NB4 (cell line): ENCODE measurements around the gene ALPP.

ENCODE experiments used
- MYC ChIP-seq: IDR thresholded peaks from 2 replicates; pipeline ENCODE4 v1.6.1; 2011; ENCODE audit warnings: low read depth, low read length
- POLR2A ChIP-seq: IDR thresholded peaks from 2 replicates; pipeline ENCODE4 v1.6.1; 2011; ENCODE audit warnings: mild to moderate bottlenecking; ENCODE audit not compliant: insufficient read length; ENCODE audit errors: extremely low read depth
- TF ChIP-seq, protein P1 (sequence below): IDR thresholded peaks from one replicate; pipeline ENCODE4 v1.5.1; 2012; ENCODE audit warnings: low read depth, low read length
- TF ChIP-seq, protein P2 (sequence below): IDR thresholded peaks from 2 replicates; pipeline ENCODE4 v1.6.1; 2011; ENCODE audit warnings: low read depth, low read length

DNA sequence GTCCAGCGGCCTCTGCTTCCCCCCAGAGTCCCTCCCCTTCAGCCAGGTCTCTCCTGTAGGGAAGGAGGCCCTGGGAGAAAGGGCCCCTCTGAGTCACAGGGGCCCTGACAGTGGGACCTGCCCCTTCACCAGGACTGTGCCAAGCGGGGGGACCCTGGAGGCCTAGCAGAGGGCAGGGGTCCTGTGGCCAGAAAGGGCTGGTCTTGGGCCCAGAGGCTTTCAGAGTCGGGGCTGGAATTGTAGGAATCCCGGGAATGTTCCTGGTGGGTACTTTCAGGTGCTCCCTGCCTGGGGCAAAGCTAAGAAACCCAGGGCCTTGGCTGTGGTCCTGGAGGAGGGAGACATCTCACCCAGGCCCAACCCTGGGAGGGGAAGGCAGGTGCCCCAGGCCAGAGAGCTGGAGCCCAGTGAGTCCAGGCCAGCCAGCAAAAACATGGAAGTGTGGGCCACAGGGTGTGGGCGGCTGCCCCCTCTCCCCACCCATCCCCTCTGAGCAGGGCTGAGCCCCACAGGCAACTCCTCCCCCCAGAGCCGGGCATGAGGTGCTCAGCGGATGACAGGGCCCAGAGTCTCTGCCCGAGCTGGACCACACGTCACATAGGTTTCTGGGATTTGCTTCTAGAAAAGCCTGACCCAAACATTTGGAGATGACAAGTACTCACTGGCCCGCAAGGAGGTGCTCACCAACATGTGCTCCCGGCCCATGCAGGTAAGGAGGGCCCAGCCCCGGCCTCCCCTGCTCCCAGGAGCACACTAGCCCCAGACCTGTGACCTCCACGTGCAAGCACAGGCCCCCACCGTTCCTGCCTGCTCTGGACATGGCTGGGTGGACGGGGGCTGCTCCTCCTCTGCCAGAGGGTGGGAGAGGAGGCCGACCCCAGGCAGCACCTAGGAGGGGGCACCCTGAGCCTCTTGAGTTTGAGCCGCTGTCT lies 48.2 kb upstream of the ALPP start:
- no peak for TF ChIP-seq POLR2A
- TF ChIP-seq, protein P1, sequence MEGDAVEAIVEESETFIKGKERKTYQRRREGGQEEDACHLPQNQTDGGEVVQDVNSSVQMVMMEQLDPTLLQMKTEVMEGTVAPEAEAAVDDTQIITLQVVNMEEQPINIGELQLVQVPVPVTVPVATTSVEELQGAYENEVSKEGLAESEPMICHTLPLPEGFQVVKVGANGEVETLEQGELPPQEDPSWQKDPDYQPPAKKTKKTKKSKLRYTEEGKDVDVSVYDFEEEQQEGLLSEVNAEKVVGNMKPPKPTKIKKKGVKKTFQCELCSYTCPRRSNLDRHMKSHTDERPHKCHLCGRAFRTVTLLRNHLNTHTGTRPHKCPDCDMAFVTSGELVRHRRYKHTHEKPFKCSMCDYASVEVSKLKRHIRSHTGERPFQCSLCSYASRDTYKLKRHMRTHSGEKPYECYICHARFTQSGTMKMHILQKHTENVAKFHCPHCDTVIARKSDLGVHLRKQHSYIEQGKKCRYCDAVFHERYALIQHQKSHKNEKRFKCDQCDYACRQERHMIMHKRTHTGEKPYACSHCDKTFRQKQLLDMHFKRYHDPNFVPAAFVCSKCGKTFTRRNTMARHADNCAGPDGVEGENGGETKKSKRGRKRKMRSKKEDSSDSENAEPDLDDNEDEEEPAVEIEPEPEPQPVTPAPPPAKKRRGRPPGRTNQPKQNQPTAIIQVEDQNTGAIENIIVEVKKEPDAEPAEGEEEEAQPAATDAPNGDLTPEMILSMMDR: no peak
- TF ChIP-seq, protein P2, sequence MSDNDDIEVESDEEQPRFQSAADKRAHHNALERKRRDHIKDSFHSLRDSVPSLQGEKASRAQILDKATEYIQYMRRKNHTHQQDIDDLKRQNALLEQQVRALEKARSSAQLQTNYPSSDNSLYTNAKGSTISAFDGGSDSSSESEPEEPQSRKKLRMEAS: no peak
- no peak for TF ChIP-seq MYC
